ENCODE data around the gene IL21R. TPM values are rescaled to one million over a fixed set of nuclear protein-coding genes. Genes with fewer than 3 reads are reported as not detected.

Gene IL21R
- total RNA-seq, 3 donors from 2014 or later (not counting 1 experiment from before 2014, with no cell fraction given): 24.3 to 45.7 (median 26.5) TPM

- Mint-ChIP-seq H3K4me3 (peak overlapping the region; percentile 86), H3K27me3 (ENCODE audit: low read depth in 2 of 2) (no peaks in the 10 kb centered on the region), H3K36me3 (peaks cover 16% of the 10 kb centered on the region), H3K4me1 (peaks cover 25 to 27% of the 10 kb centered on the region in 2 donors), H3K27ac (peak overlapping the region; percentile 97 to 99), H3K9me3 (no peaks in the 10 kb centered on the region)
- 71% methylated on average over 16 of the region's 16 CpGs for whole genome bisulfite sequencing (ENCODE audit: insufficient coverage)
- H3K9me3 ChIP-seq (ENCODE audit: control insufficient read depth, insufficient read depth, low read length): no peaks in the 10 kb centered on the region
- H3K27ac ChIP-seq (ENCODE audit: low read length): peak overlapping the region; percentile 80
- peak; percentile 87 to 89 (median 88) for ATAC-seq
- intact Hi-C loops (cut with micrococcal nuclease): no loop called here
- H3K4me3 ChIP-seq (ENCODE audit: low read length): no peak overlapping the region
- H3K4me1 ChIP-seq (ENCODE audit: control insufficient read depth, insufficient read depth, low read length): peaks cover 25% of the 10 kb centered on the region
- no peaks in the 10 kb centered on the region for H3K27me3 ChIP-seq (ENCODE audit: control insufficient read depth, insufficient read depth, low read length)
- peaks cover 67% of the 10 kb centered on the region for H3K36me3 ChIP-seq (ENCODE audit: control insufficient read depth, insufficient read depth, low read length)
- peak; percentile 37 to 58 for DNase-seq
- TF ChIP-seq CTCF (IDR thresholded peaks at IDR 0.05): peak; percentile 6
Measured at GRCh38 chr16:27491894-27492587, 90.1 kb downstream of the IL21R start.

GRCh38 chr16:27492588-27492979, 90.6 kb downstream of the IL21R start:
- Histone ChIP-seq H3K36me3 (ENCODE audit: control insufficient read depth, insufficient read depth, low read length) (peaks cover 70% of the 10 kb centered on the region), H3K4me1 (ENCODE audit: control insufficient read depth, insufficient read depth, low read length) (peaks cover 25% of the 10 kb centered on the region), H3K4me3 (ENCODE audit: low read length) (no peak overlapping the region), H3K9me3 (ENCODE audit: control insufficient read depth, insufficient read depth, low read length) (no peaks in the 10 kb centered on the region), H3K27ac (ENCODE audit: low read length) (peak overlapping the region; percentile 80), H3K27me3 (ENCODE audit: control insufficient read depth, insufficient read depth, low read length) (no peaks in the 10 kb centered on the region)
- Mint-ChIP-seq H3K27ac (peak overlapping the region; percentile 97 to 99), H3K9me3 (no peaks in the 10 kb centered on the region), H3K4me3 (peak overlapping the region; percentile 86), H3K36me3 (peaks cover 15% of the 10 kb centered on the region), H3K4me1 (peaks cover 25 to 27% of the 10 kb centered on the region in 2 donors), H3K27me3 (ENCODE audit: low read depth in 2 of 2) (no peaks in the 10 kb centered on the region)
- WGBS (ENCODE audit: insufficient coverage): 77% methylated on average over 5 of the region's 11 CpGs
- no peak for DNase-seq
- no peak for TF ChIP-seq CTCF (IDR thresholded peaks at IDR 0.05)
- peak; percentile 24 to 35 (median 35) for ATAC-seq
- intact Hi-C loops (cut with micrococcal nuclease): no loop called here

GRCh38 chr16:27495191-27495590, 93.2 kb downstream of the IL21R start:
- Mint-ChIP-seq H3K4me3 (no peak overlapping the region), H3K27me3 (ENCODE audit: low read depth in 2 of 2) (no peaks in the 10 kb centered on the region), H3K27ac (no peak overlapping the region), H3K4me1 (peaks cover 25 to 27% of the 10 kb centered on the region in 2 donors), H3K9me3 (no peaks in the 10 kb centered on the region), H3K36me3 (peaks cover 21% of the 10 kb centered on the region)
- whole genome bisulfite sequencing (ENCODE audit: insufficient coverage): 97% methylated on average over 13 of the region's 13 CpGs
- no peak for TF ChIP-seq CTCF (IDR thresholded peaks at IDR 0.05)
- ATAC-seq (no peak), DNase-seq (no peak)
- Histone ChIP-seq H3K36me3 (ENCODE audit: control insufficient read depth, insufficient read depth, low read length) (peaks cover 68% of the 10 kb centered on the region), H3K4me3 (ENCODE audit: low read length) (no peak overlapping the region), H3K27ac (ENCODE audit: low read length) (no peak overlapping the region), H3K9me3 (ENCODE audit: control insufficient read depth, insufficient read depth, low read length) (no peaks in the 10 kb centered on the region), H3K4me1 (ENCODE audit: control insufficient read depth, insufficient read depth, low read length) (peaks cover 25% of the 10 kb centered on the region), H3K27me3 (ENCODE audit: control insufficient read depth, insufficient read depth, low read length) (no peaks in the 10 kb centered on the region)
- intact Hi-C loops (cut with micrococcal nuclease): no loop called here
